HepG2 (cell line): ENCODE results near the gene TASOR2. TPM values are rescaled to one million over a fixed set of nuclear protein-coding genes. Genes with fewer than 3 reads are reported as not detected.
A peak's percentile ranks its signal among the peaks of the same experiment; 100 is the strongest.

Experiments used
- ATAC-seq: fragments of 200-7000 bp; cut with Tn5 transposase; 3 replicates; pipeline ENCODE4 v1.9.1; 2020; ENCODE audit warnings: mild to moderate bottlenecking, moderate library complexity
- BruUV-seq: library from RNA; stranded (reverse); fragments of 400-500 nt; replicated peaks from 2 replicates; lab custom pipeline; 2021; lab: Mats Ljungman, UMichigan
- CTCF ChIA-PET: fragments of 300-600 bp; formaldehyde crosslinking; extraction: SDS; loops from one replicate; lab custom pipeline; 2021; ENCODE audit warnings: low total read pairs, inconsistent platforms, low intra/inter-chr PET ratio; lab: Yijun Ruan, JAX
- POLR2A ChIA-PET: fragments of 350-600 bp; sonication (Branson Sonifier 250); formaldehyde crosslinking; loops from one replicate; lab custom pipeline; 2020; ENCODE audit warnings: antibody characterized with exemption, inconsistent platforms; lab: Yijun Ruan, JAX
- DNase-seq: peaks from one replicate; pipeline ENCODE4 v3.0.0-alpha.2; 2015; ENCODE audit warnings: low spot score
- FAIRE-seq: peaks from 3 replicates; lab custom pipeline; 2011; peaks lifted over from hg19 to GRCh38; lab: Jason Lieb, UNC
- H2AFZ ChIP-seq: one replicate; pipeline ENCODE4 v1.6.1; 2011; ENCODE audit warnings: low read length, inconsistent platforms
- H3K27ac ChIP-seq: fragments of 300-600 bp; 3 replicates; pipeline ENCODE4 v1.8.0; 2011; ENCODE audit warnings: mixed run types, mild to moderate bottlenecking, mixed read lengths, low read length, inconsistent platforms; ENCODE audit not compliant: insufficient read depth; ENCODE audit errors: extremely low read length
- H3K27me3 ChIP-seq, 2 experiments: fragments of 200-600 bp in 1 of 2; 2 replicates in 1 of 2; 3 replicates in 1 of 2; pipeline versions ENCODE4 v1.6.0 to v1.8.0; 2011; ENCODE audit warnings: low read length in 2 of 2, mild to moderate bottlenecking in 2 of 2, moderate library complexity in 2 of 2, inconsistent platforms in 1 of 2; ENCODE audit not compliant: insufficient read depth in 2 of 2, control insufficient read depth in 1 of 2
- H3K36me3 ChIP-seq, 2 experiments: fragments of 200-600 bp in 1 of 2; replicated peaks in 1 of 2; 2 replicates in 1 of 2; 3 replicates in 1 of 2; pipeline versions ENCODE4 v1.5.1 to v1.8.0; 2011; ENCODE audit warnings: low read length in 2 of 2, inconsistent platforms in 1 of 2; ENCODE audit not compliant: insufficient read depth in 2 of 2, control insufficient read depth in 1 of 2
- H3K4me1 ChIP-seq: 2 replicates; pipeline ENCODE4 v1.5.1; 2012; ENCODE audit warnings: low read length, inconsistent platforms; ENCODE audit not compliant: insufficient read depth
- H3K4me2 ChIP-seq: 2 replicates; pipeline ENCODE4 v1.6.0; 2011; ENCODE audit warnings: low read depth, low read length, inconsistent platforms
- H3K4me3 ChIP-seq, 3 experiments: fragments of 200-600 bp in 1 of 3; sonication (generic), shearing (Covaris generic) in 1 of 3; replicated peaks in 1 of 3; 2 replicates each; pipeline ENCODE4 v1.5.1; 2011 to 2016; ENCODE audit warnings: low read length in 3 of 3, inconsistent platforms in 2 of 3, low read depth in 2 of 3, mild to moderate bottlenecking in 2 of 3, control low read depth in 1 of 3, mixed read lengths in 1 of 3; ENCODE audit not compliant: insufficient read depth in 1 of 3
- H3K79me2 ChIP-seq: one replicate; pipeline ENCODE4 v1.6.1; 2011; ENCODE audit warnings: low read length, inconsistent platforms; ENCODE audit not compliant: insufficient read depth
- H3K9ac ChIP-seq: 2 replicates; pipeline ENCODE4 v1.6.0; 2011; ENCODE audit warnings: mild to moderate bottlenecking, low read depth, low read length, inconsistent platforms; ENCODE audit not compliant: insufficient read depth
- H3K9me3 ChIP-seq: 2 replicates; pipeline ENCODE4 v1.5.1; 2012; ENCODE audit warnings: mild to moderate bottlenecking, low read length
- H4K20me1 ChIP-seq: 2 replicates; pipeline ENCODE4 v1.6.0; 2011; ENCODE audit warnings: inconsistent platforms, mild to moderate bottlenecking, low read length, moderate library complexity; ENCODE audit not compliant: insufficient read depth
- FOSL2 ChIP-seq: sonication (generic); formaldehyde crosslinking; IDR thresholded peaks from 2 replicates; pipeline ENCODE4 v1.4.0; 2020; ENCODE audit warnings: missing genetic modification reagents
- HNRNPK ChIP-seq: fragments of 200-400 bp; formaldehyde crosslinking; IDR thresholded peaks from 2 replicates; pipeline ENCODE4 v1.6.1; 2018; ENCODE audit warnings: low read length, low read depth, moderate library complexity, mild to moderate bottlenecking; ENCODE audit not compliant: poor library complexity, severe bottlenecking
- JUND ChIP-seq: sonication (generic); formaldehyde crosslinking; IDR thresholded peaks from 2 replicates; pipeline ENCODE4 v1.8.0; 2022; ENCODE audit warnings: mild to moderate bottlenecking, missing genetic modification reagents
- RFX5 ChIP-seq: IDR thresholded peaks from 2 replicates; pipeline ENCODE4 v1.6.1; 2011; ENCODE audit warnings: low read depth, low read length, improper control_type of control experiment
- SMC3 ChIP-seq: IDR thresholded peaks from 2 replicates; pipeline ENCODE4 v1.6.1; 2011; ENCODE audit warnings: low read length, improper control_type of control experiment
- STAG1 ChIP-seq: sonication (generic); formaldehyde crosslinking; IDR thresholded peaks from 2 replicates; pipeline ENCODE4 v1.4.0; 2020; ENCODE audit warnings: missing genetic modification reagents
- ZKSCAN1 ChIP-seq: fragments of 150-350 bp; IDR thresholded peaks from 2 replicates; pipeline ENCODE4 v1.6.1; 2014; ENCODE audit warnings: low read length
- WGBS: methylation state at CpG from one replicate; pipeline ENCODE4 v1.1.6; 2017; ENCODE audit warnings: low lambda C conversion rate; 5-methylcytosine and 5-hydroxymethylcytosine counted together
- in situ Hi-C: cut with HindIII; loops from 2 replicates; pipeline ENCODE4 v1.10.0; 2017; ENCODE audit warnings: low pct_unique_long_range_greater_than_20kb; ENCODE audit not compliant: extremely low pct_ligation_motif_present
- intact Hi-C: fragments of 100-400 bp; cut with micrococcal nuclease; formaldehyde crosslinking; loops from one replicate; pipeline ENCODE4 v1.10.0; 2022; ENCODE audit not compliant: unreplicated experiment
- polyA plus RNA-seq, 8 experiments: library from polyadenylated mRNA; depleted of rRNA in 3 of 8; stranded (reverse) in 7 of 8; unstranded in 1 of 8; fragments of >200 nt; fragmentation: Illumina TruSeq in 4 of 8; extraction: Trizol in 4 of 8; gene quantifications; 2 replicates each; pipeline versions ENCODE4 v1.2.1 to v1.2.3, GENCODE V29; 2011 to 2016; ENCODE audit warnings: low read depth in 4 of 8, missing spikeins in 1 of 8, mixed read lengths in 1 of 8; ENCODE audit not compliant: insufficient read depth in 1 of 8
- total RNA-seq, 5 experiments: library from RNA; depleted of rRNA; stranded (reverse); fragments of >200 nt; fragmentation: Illumina TruSeq; extraction: Trizol; gene quantifications; 2 replicates each; pipeline ENCODE4 v1.2.3, GENCODE V29; 2016; ENCODE audit warnings: low read depth in 1 of 5
- TF ChIP-seq, protein P1 (sequence below): sonication (generic); formaldehyde crosslinking; IDR thresholded peaks from 2 replicates; pipeline ENCODE4 v1.5.0; 2020; ENCODE audit warnings: mild to moderate bottlenecking, missing genetic modification reagents, moderate library complexity

TASOR2 gene
- total and polyA plus RNA-seq, 2 of the 13 experiments (the other 11 are each of a cell fraction or from before 2014, with no cell fraction given): 24.2 to 55.3 TPM

GRCh38 chr10:5679606-5680005 is 5.0 kb upstream of the TASOR2 start:
- H3K9me3 ChIP-seq: peaks cover 3% of the 10 kb centered on the region
- peaks cover 57% of the 10 kb centered on the region for H3K4me1 ChIP-seq
- ChIA-PET CTCF (no interaction called here), POLR2A (no interaction called here)
- FAIRE-seq (no peak), ATAC-seq (no peak), DNase-seq (peak; percentile 49)
- H3K4me3 ChIP-seq: no peak overlapping the region
- no peak overlapping the region for H3K9ac ChIP-seq
- in situ Hi-C loops: no loop called here
- BruUV-seq: no TSS peak
- H3K4me2 ChIP-seq: no peak overlapping the region
- no peaks in the 10 kb centered on the region for H4K20me1 ChIP-seq
- H2AFZ ChIP-seq: no peak overlapping the region
- peaks cover 3 to 26% of the 10 kb centered on the region in 2 experiments; a peak in 3 of 5 replicates for H3K27me3 ChIP-seq
- H3K36me3 ChIP-seq: no peaks in the 10 kb centered on the region
- TF ChIP-seq RFX5: no peak
- 0 out of 2 replicates have a peak, but pooled peaks have one; percentile 24 for TF ChIP-seq SMC3
- peak; percentile 17; the same call in 1 of the 2 replicates for TF ChIP-seq STAG1
- TF ChIP-seq ZKSCAN1: peak; percentile 57; the same call in 1 of the 2 replicates
- TF ChIP-seq, protein P1, sequence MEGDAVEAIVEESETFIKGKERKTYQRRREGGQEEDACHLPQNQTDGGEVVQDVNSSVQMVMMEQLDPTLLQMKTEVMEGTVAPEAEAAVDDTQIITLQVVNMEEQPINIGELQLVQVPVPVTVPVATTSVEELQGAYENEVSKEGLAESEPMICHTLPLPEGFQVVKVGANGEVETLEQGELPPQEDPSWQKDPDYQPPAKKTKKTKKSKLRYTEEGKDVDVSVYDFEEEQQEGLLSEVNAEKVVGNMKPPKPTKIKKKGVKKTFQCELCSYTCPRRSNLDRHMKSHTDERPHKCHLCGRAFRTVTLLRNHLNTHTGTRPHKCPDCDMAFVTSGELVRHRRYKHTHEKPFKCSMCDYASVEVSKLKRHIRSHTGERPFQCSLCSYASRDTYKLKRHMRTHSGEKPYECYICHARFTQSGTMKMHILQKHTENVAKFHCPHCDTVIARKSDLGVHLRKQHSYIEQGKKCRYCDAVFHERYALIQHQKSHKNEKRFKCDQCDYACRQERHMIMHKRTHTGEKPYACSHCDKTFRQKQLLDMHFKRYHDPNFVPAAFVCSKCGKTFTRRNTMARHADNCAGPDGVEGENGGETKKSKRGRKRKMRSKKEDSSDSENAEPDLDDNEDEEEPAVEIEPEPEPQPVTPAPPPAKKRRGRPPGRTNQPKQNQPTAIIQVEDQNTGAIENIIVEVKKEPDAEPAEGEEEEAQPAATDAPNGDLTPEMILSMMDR (CRISPR knock-in tag): 0 out of 2 replicates have a peak, but pooled peaks have one; percentile 29
- no peak for TF ChIP-seq JUND
- TF ChIP-seq FOSL2 (CRISPR knock-in tag): peak; percentile 34; the same call in 1 of the 2 replicates
- TF ChIP-seq HNRNPK: no peak
- H3K27ac ChIP-seq: no peak overlapping the region
- 16% methylated on average over 2 of the region's 2 CpGs for WGBS
- no peaks in the 10 kb centered on the region for H3K79me2 ChIP-seq
- intact Hi-C loops: loop anchor here (5.0 kb wide), 1 partner anchor 208 kb away; the partner anchor contains the start of gene ANKRD16
